G401 (cell line): ENCODE measurements around the gene GASK1A. TPM values are rescaled to one million over a fixed set of nuclear protein-coding genes. Genes with fewer than 3 reads are reported as not detected.
A peak's percentile ranks its signal among the peaks of the same experiment; 100 is the strongest.
"Not testable (repeated sequence)": the region's sequence is repeated elsewhere in the genome, so short reads cannot be mapped to it uniquely, and the experiment has no call there.

ENCODE experiments used
- DNase-seq: peaks from one replicate; pipeline ENCODE4 v3.0.0-alpha.2; 2015; ENCODE audit warnings: low spot score
- in situ Hi-C: cut with HindIII; loops from 2 replicates; pipeline ENCODE4 v1.10.0; 2016; ENCODE audit warnings: low sequenced_read_pairs, mixed read lengths
- total RNA-seq: library from RNA; depleted of rRNA; stranded (reverse); fragments of >200 nt; shearing (Covaris generic); gene quantifications from 2 replicates; pipeline ENCODE4 v1.2.3, GENCODE V29; 2014

Gene GASK1A
- total RNA-seq, 1 experiment from 2014 or later = not detected

DNA sequence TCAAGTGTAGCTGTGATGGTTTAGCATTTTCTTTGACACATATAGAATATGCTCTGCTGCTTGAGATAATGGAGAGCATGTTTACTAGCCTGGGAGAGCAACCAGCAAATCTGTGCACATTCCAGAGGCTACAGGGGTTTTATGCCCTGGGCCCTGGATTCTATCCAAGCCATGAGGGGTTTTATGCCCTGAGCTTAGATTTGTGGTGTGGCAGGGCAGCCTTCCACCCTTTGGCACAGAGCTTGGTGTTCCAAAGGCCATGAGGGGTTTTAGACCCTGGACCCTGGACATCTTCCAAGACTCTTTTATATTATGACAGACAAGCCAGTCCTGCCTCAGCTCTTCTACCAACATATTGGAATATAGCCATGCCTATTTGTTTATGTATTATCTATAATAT lies 66.0 kb downstream of the GASK1A start:
- in situ Hi-C loops = not testable (repeated sequence)

DNA sequence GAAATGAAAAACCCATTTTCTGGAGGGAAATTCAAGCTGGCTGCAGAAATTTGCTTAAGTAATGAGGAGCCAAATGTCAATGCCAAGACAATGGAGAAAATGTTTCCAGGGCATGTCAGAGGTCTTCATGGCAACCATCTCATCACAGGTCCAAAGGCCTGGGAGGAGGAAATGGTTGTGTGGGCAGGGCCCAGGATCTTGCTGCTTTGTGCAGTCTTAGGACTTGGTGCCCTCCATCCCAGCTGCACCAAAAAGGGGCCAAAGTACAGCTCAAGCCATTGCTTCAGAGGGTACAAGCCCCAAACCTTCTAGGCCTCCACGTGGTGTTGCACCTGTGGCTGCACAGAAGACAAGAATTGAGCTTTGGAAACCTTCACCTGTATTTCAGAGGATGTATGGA lies 67.5 kb downstream of the GASK1A start:
- in situ Hi-C loops = no loop called here
- DNase-seq = no peak

More for the DNA sequence above, 66.0 kb downstream of the GASK1A start:
- not testable (repeated sequence) for DNase-seq

GRCh38 chr3:43048470-43048869 lies 69.4 kb downstream of the GASK1A start:
- no peak for DNase-seq
- in situ Hi-C loops = no loop called here

- no peak for DNase-seq
- in situ Hi-C loops = no loop called here
Measured at GRCh38 chr3:43053291-43053690, 74.2 kb downstream of the GASK1A start.

- DNase-seq = no peak
- in situ Hi-C loops = no loop called here
Measured at GRCh38 chr3:43054754-43055153, 75.6 kb downstream of the GASK1A start.

DNA sequence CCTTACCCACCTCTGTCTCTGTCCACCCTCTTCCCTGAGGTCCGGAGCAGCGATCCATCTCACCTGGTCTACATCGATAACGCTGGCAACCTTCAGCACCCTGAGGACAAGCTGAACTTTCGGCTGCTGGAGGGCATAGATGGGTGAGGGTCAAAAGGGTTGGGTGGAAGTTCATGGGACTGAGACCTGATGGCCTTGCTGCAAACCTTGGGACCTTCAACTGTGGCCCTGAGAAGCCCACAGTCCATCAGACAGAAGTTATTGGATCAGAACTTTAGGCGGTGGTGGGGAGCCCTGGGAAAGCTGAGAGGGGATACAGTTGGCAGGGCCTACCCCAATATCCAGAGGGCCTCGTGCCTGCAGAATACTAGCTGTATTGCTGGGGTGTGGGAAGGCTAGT lies 76.3 kb downstream of the GASK1A start:
- in situ Hi-C loops = no loop called here
- no peak for DNase-seq

- DNase-seq = peak; percentile 96
- in situ Hi-C loops = no loop called here
Measured at GRCh38 chr3:43055806-43056770, 77.0 kb downstream of the GASK1A start.

DNA sequence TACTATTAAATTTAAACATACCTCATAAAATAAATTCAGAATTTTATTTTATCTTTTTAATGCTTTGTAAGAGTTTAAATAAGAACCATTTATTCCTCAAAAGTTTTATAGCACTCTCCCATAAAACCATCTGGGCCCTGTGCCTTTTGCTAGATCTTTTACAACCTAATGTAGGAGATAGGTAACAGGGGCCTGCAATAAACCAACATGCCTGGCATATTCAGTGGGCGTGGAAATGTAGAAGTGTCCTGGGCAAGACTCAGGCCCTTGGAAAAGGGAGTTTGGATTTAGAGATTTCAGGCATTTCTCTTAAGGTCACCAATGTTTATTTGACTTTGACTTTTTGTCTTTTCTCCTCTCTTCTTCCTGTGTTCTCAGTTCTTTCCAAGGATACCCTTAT lies 80.3 kb downstream of the GASK1A start:
- in situ Hi-C loops = no loop called here
- DNase-seq = no peak

- in situ Hi-C loops = no loop called here
- DNase-seq = no peak
Measured at GRCh38 chr3:43061101-43061895, 82.2 kb downstream of the GASK1A start.

DNA sequence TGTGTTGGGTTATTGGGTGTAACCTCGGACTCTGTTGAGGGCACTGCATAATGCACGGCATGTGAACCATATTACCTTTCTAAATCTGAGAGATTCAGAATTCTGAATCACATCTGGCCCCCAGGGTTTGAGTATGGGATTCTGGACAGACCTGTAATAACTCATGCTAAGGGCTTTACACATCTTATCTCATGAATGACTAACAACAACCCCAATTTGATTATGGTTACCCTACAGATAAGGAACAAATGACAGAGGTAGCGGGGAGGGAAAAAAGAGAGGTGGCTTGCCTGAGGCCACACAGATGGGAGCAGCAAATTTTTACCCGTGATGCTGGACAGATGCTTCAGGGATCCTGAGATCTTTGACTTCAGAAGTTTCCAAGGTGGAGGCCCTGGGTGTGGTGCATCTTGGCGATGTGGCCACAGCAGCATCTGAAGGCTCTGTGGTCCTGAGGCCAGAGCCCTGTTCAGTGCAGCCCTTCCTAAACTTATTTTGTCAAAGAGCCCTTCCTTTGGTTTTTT lies 83.0 kb downstream of the GASK1A start:
- in situ Hi-C loops = no loop called here
- no peak for DNase-seq

DNA sequence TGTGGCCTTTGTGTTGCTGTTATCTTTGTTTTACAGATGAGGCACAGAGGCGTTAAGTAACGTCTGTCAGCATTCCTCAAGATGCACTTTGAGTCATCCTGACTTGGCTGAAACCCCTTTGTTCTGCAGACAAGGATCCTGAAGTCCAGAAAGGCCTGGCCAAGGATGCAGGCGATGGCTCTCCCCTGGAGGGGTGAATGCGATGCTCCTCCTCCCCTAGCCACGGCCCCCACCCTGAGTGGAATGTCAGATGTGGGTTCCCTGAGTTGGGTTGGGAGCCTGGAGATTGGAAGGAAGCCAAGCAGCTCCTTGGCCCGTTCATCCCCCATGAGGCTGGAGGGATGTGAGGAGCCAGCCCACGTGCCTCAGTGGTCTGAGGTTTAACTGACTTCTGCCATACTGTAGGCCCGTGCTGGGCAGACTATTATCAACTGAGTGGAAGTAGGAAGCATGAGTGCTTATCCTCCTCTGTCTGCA lies 83.5 kb downstream of the GASK1A start:
- DNase-seq = no peak
- in situ Hi-C loops = no loop called here

- DNase-seq = no peak
- in situ Hi-C loops = no loop called here
Measured at GRCh38 chr3:43063114-43063513, 84.0 kb downstream of the GASK1A start.

- DNase-seq, in situ Hi-C loops: not testable (repeated sequence)
Measured at GRCh38 chr3:43070670-43071069, 91.6 kb downstream of the GASK1A start.

DNA sequence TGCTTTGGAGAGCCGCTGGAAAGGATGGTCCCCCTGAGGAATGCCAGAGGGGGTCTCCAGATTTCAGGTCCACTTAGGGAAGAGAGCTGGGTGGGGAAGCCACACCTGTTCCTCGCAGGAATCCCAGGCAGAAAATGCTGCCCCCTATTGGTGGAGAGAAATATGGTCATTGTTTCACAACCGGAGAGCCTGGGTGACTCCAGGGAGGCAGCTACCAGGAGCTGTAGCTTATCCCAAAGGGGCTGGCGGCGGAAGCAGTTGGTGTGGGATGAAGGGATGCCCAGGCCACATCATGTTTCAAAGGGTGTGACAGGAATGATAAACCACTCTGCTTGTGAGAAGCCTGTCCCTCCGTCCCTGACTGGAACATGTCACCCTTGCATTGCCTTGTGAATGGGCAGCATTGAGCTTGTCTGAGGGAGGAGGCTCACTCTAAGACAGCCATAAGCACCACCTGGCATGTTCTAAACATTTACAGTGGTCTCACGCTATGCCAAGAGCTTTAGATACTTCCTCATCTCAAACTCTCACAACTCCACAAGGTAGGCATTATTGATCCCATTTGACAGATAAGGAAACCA lies 92.3 kb downstream of the GASK1A start:
- in situ Hi-C loops = no loop called here
- no peak for DNase-seq

GRCh38 chr3:43072361-43072760 lies 93.2 kb downstream of the GASK1A start:
- no peak for DNase-seq

GRCh38 chr3:43073116-43073835 lies 94.2 kb downstream of the GASK1A start:
- no peak for DNase-seq
- in situ Hi-C loops = no loop called here

More at GRCh38 chr3:43072361-43072760, 93.2 kb downstream of the GASK1A start:
- in situ Hi-C loops = no loop called here

- in situ Hi-C loops = no loop called here
- no peak for DNase-seq
Measured at GRCh38 chr3:43073836-43074220, 94.7 kb downstream of the GASK1A start.

DNA sequence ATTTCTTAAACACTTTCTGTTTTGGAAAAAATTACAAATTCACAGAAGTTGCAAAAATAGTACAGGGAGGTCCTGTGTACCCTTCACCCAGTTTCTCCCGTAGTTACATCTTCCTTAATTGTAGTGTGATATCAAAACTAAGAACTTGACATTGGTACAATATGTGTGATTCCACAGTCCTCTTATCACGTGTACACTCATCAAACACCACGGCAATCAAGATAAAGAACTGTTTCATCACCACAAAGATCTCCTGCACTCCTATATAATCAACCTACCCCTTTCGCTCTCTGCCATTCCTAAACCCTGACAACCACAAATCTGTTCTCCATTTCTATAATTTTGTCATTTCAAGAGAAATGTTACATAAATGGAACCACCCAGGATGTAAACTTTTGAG lies 95.4 kb downstream of the GASK1A start:
- in situ Hi-C loops = no loop called here
- no peak for DNase-seq
